SU-DHL-6 (cell line): ENCODE data around the gene OR10A4.

Experiments
- CTCF ChIP-seq: fragments of 200-600 bp; sonication (generic); IDR thresholded peaks from one replicate; pipeline ENCODE4 v1.5.1; 2017; ENCODE audit warnings: antibody characterized with exemption, mild to moderate bottlenecking, low read length, moderate library complexity; ENCODE audit not compliant: insufficient read depth, poor library complexity, severe bottlenecking
- EZH2phosphoT487 ChIP-seq: fragments of 200-600 bp; sonication (generic), shearing (Covaris generic); conservative IDR thresholded peaks from 2 replicates; pipeline ENCODE4 v1.6.1; 2018; ENCODE audit warnings: mild to moderate bottlenecking, antibody characterized with exemption, low read length, moderate library complexity, mixed read lengths

DNA sequence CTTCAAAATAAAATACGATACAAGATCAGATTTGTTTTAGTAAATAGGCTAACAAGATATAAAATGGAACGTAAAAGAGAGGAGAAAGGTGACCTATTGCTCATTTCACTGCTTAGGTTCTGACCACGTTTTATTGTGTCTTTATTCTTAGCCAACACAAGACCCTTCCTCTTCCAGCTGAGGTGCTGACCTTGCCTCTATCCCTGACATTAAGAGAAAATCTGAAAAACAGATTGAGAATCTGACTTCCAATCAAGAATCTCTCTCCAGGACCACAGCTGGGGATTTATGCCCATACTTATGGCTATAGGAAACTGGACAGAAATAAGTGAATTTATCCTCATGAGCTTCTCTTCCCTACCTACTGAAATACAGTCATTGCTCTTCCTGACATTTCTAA lies 31.0 kb upstream of the OR10A4 start, which contains the start of gene OR10A5:
- TF ChIP-seq CTCF (no peak), EZH2phosphoT487 (no peak)
